IMR-90 (cell line): ENCODE results near the gene KANSL3. TPM values are rescaled to one million over a fixed set of nuclear protein-coding genes. Genes with fewer than 3 reads are reported as not detected.

Experiments
- ATAC-seq: fragments of 200-7000 bp; cut with Tn5 transposase; 2 replicates; pipeline ENCODE4 v1.9.1; 2020; ENCODE audit warnings: low read depth, mild to moderate bottlenecking, moderate library complexity
- BruUV-seq: library from RNA; stranded (reverse); fragments of 400-500 nt; replicated peaks from 2 replicates; lab custom pipeline; 2021; lab: Mats Ljungman, UMichigan
- CTCF ChIA-PET: fragments of 300-600 bp; formaldehyde crosslinking; extraction: SDS; loops from one replicate; lab custom pipeline; 2021; ENCODE audit warnings: antibody characterized with exemption; lab: Yijun Ruan, JAX
- POLR2A ChIA-PET: fragments of 300-600 bp; sonication (Branson Sonifier 250); formaldehyde crosslinking; loops from one replicate; lab custom pipeline; 2022; ENCODE audit warnings: antibody characterized with exemption; ENCODE audit not compliant: unreplicated experiment; lab: Charles Lee
- DNase-seq: peaks from one replicate; pipeline ENCODE4 v3.0.0; 2013
- H2AFZ ChIP-seq: replicated peaks from 2 replicates; pipeline ENCODE3; 2013; ENCODE audit warnings: low read length, mild to moderate bottlenecking; ENCODE audit not compliant: poor library complexity
- H2AK5ac ChIP-seq: 2 replicates; pipeline ENCODE4 v1.6.1; 2013; ENCODE audit warnings: low read depth, low read length, inconsistent platforms
- H2AK9ac ChIP-seq: replicated peaks from 2 replicates; pipeline ENCODE3; 2013; ENCODE audit warnings: mild to moderate bottlenecking, low read depth, low read length, moderate library complexity; ENCODE audit not compliant: poor library complexity
- H2BK120ac ChIP-seq: 2 replicates; pipeline ENCODE4 v1.6.1; 2013; ENCODE audit warnings: low read depth, low read length, inconsistent platforms
- H2BK15ac ChIP-seq: 3 replicates; pipeline ENCODE4 v1.6.1; 2013; ENCODE audit warnings: low read depth, low read length, inconsistent platforms
- H2BK20ac ChIP-seq: 2 replicates; pipeline ENCODE4 v1.6.1; 2013; ENCODE audit warnings: low read depth, mild to moderate bottlenecking, inconsistent platforms, low read length, moderate library complexity
- H2BK5ac ChIP-seq: 2 replicates; pipeline ENCODE4 v1.6.1; 2013; ENCODE audit warnings: mild to moderate bottlenecking, low read depth, low read length, inconsistent platforms; ENCODE audit not compliant: poor library complexity, severe bottlenecking
- H3K14ac ChIP-seq: replicated peaks from 2 replicates; pipeline ENCODE4 v1.6.1; 2013; ENCODE audit warnings: low read depth, low read length, inconsistent platforms
- H3K18ac ChIP-seq: 2 replicates; pipeline ENCODE4 v1.6.1; 2013; ENCODE audit warnings: low read depth, low read length, control low read depth
- H3K23ac ChIP-seq: 2 replicates; pipeline ENCODE4 v1.6.1; 2013; ENCODE audit warnings: low read depth, low read length, inconsistent platforms
- H3K27ac ChIP-seq: 2 replicates; pipeline ENCODE4 v1.5.1; 2013; ENCODE audit warnings: mild to moderate bottlenecking, control low read depth, low read length; ENCODE audit not compliant: insufficient read depth
- H3K27me3 ChIP-seq: 2 replicates; pipeline ENCODE4 v1.6.1; 2013; ENCODE audit warnings: low read length; ENCODE audit not compliant: control insufficient read depth, insufficient read depth
- H3K36me3 ChIP-seq: 2 replicates; pipeline ENCODE4 v1.6.1; 2013; ENCODE audit warnings: low read length, mixed read lengths; ENCODE audit not compliant: control insufficient read depth, insufficient read depth
- H3K4ac ChIP-seq: 2 replicates; pipeline ENCODE4 v1.6.1; 2013; ENCODE audit warnings: low read depth, low read length, inconsistent platforms
- H3K4me1 ChIP-seq: 2 replicates; pipeline ENCODE4 v1.6.1; 2013; ENCODE audit warnings: low read length, mixed read lengths; ENCODE audit not compliant: control insufficient read depth, insufficient read depth
- H3K4me2 ChIP-seq: 2 replicates; pipeline ENCODE4 v1.6.1; 2013; ENCODE audit warnings: low read depth, mild to moderate bottlenecking, control low read depth, low read length, moderate library complexity
- H3K4me3 ChIP-seq: 2 replicates; pipeline ENCODE4 v1.5.1; 2013; ENCODE audit warnings: low read depth, mild to moderate bottlenecking, control low read depth, low read length, moderate library complexity; ENCODE audit not compliant: insufficient read depth
- H3K56ac ChIP-seq: 2 replicates; pipeline ENCODE4 v1.6.1; 2013; ENCODE audit warnings: low read length, inconsistent platforms; ENCODE audit not compliant: insufficient read depth; ENCODE audit errors: extremely low read depth
- H3K79me1 ChIP-seq, 2 experiments: 2 replicates each; pipeline ENCODE4 v1.6.1; 2013; ENCODE audit warnings: low read length in 2 of 2, inconsistent platforms in 1 of 2, low read depth in 1 of 2
- H3K9ac ChIP-seq: 2 replicates; pipeline ENCODE4 v1.6.1; 2013; ENCODE audit warnings: low read depth, low read length, control low read depth
- H3K9me1 ChIP-seq: 2 replicates; pipeline ENCODE4 v1.6.1; 2013; ENCODE audit warnings: low read length, inconsistent platforms; ENCODE audit not compliant: insufficient read depth
- H3K9me3 ChIP-seq: 2 replicates; pipeline ENCODE4 v1.6.1; 2013; ENCODE audit warnings: low read length; ENCODE audit not compliant: control insufficient read depth, insufficient read depth
- H4K20me1 ChIP-seq: 2 replicates; pipeline ENCODE4 v1.6.1; 2013; ENCODE audit warnings: low read length, inconsistent platforms; ENCODE audit not compliant: insufficient read depth
- H4K5ac ChIP-seq: 2 replicates; pipeline ENCODE4 v1.6.1; 2013; ENCODE audit warnings: mild to moderate bottlenecking, low read depth, low read length, control low read depth
- H4K8ac ChIP-seq, 2 experiments: 2 replicates each; pipeline ENCODE4 v1.6.1; 2013; ENCODE audit warnings: low read depth in 2 of 2, low read length in 2 of 2, control low read depth in 1 of 2, inconsistent platforms in 1 of 2
- H4K91ac ChIP-seq: 2 replicates; pipeline ENCODE4 v1.6.1; 2013; ENCODE audit warnings: low read depth, low read length, inconsistent platforms; ENCODE audit not compliant: insufficient read depth
- CEBPB ChIP-seq: IDR thresholded peaks from 2 replicates; pipeline ENCODE4 v1.6.1; 2012; ENCODE audit warnings: low read depth, low read length, improper control_type of control experiment
- CHD1 ChIP-seq: IDR thresholded peaks from 2 replicates; pipeline ENCODE4 v1.6.1; 2012; ENCODE audit warnings: low read depth, low read length, improper control_type of control experiment
- CTCF ChIP-seq: conservative IDR thresholded peaks from 2 replicates; pipeline ENCODE4 v1.5.1; 2012; ENCODE audit warnings: mild to moderate bottlenecking, low read depth, low read length, improper control_type of control experiment
- ELK1 ChIP-seq: fragments of 150-350 bp; IDR thresholded peaks from 2 replicates; pipeline ENCODE4 v1.6.1; 2016; ENCODE audit warnings: low read depth, mild to moderate bottlenecking, low read length, moderate library complexity, borderline replicate concordance
- FOS ChIP-seq: fragments of 150-350 bp; IDR thresholded peaks from 2 replicates; pipeline ENCODE4 v1.6.1; 2016; ENCODE audit warnings: low read depth, low read length
- MAFK ChIP-seq: IDR thresholded peaks from 2 replicates; pipeline ENCODE4 v1.6.1; 2012; ENCODE audit warnings: low read depth, low read length, improper control_type of control experiment
- NFE2L2 ChIP-seq: fragments of 150-350 bp; IDR thresholded peaks from 2 replicates; pipeline ENCODE4 v1.6.1; 2016; ENCODE audit warnings: low read depth, mild to moderate bottlenecking, low read length
- POLR2A ChIP-seq: IDR thresholded peaks from 2 replicates; pipeline ENCODE4 v1.6.1; 2012; ENCODE audit warnings: mild to moderate bottlenecking, low read depth, low read length
- RAD21 ChIP-seq: IDR thresholded peaks from 2 replicates; pipeline ENCODE4 v1.6.1; 2012; ENCODE audit warnings: low read length, improper control_type of control experiment
- RFX5 ChIP-seq: IDR thresholded peaks from 2 replicates; pipeline ENCODE4 v1.8.0; 2012; ENCODE audit warnings: low read depth, mild to moderate bottlenecking, low read length, moderate library complexity
- WGBS, 2 experiments: methylation state at CpG; one replicate each; pipeline versions ENCODE4 v1.1.5 to v1.1.7; 2013; ENCODE audit warnings: missing lambda C conversion rate in 2 of 2; ENCODE audit not compliant: insufficient read length in 1 of 2; ENCODE audit errors: extremely low coverage in 2 of 2; 5-methylcytosine and 5-hydroxymethylcytosine counted together
- dilution Hi-C: fragments of 300-500 bp; cut with HindIII; formaldehyde crosslinking; loops from one replicate; pipeline ENCODE4 v1.14.3; 2018; ENCODE audit warnings: low sequenced_read_pairs; ENCODE audit not compliant: unreplicated experiment
- in situ Hi-C: fragments of 300-500 bp; cut with MboI; formaldehyde crosslinking; loops from 3 replicates; pipeline ENCODE4 v1.14.3; 2019; ENCODE audit warnings: low sequenced_read_pairs, inconsistent platforms, mixed read lengths
- intact Hi-C: fragments of 100-400 bp; cut with micrococcal nuclease; formaldehyde crosslinking; loops from 2 replicates; pipeline ENCODE4 v1.10.0; 2022
- polyA plus RNA-seq, 3 experiments: library from polyadenylated mRNA; depleted of rRNA; stranded (reverse); fragments of >200 nt; gene quantifications; 2 replicates each; pipeline ENCODE4 v1.2.3, GENCODE V29; 2012; ENCODE audit warnings: low replicate concordance in 1 of 3
- total RNA-seq: library from RNA; depleted of rRNA; stranded (reverse); fragments of >200 nt; gene quantifications from 2 replicates; pipeline ENCODE4 v1.2.3, GENCODE V29; 2012
- TF ChIP-seq, protein P1 (sequence below): fragments of 150-350 bp; IDR thresholded peaks from 2 replicates; pipeline ENCODE4 v1.6.1; 2017; ENCODE audit warnings: mild to moderate bottlenecking, antibody characterized with exemption, low read length, low read depth

Gene KANSL3
- total and polyA plus RNA-seq, 2 of the 4 experiments (the other 2 are of a cell fraction), result 22.2 to 26.3 TPM

DNA sequence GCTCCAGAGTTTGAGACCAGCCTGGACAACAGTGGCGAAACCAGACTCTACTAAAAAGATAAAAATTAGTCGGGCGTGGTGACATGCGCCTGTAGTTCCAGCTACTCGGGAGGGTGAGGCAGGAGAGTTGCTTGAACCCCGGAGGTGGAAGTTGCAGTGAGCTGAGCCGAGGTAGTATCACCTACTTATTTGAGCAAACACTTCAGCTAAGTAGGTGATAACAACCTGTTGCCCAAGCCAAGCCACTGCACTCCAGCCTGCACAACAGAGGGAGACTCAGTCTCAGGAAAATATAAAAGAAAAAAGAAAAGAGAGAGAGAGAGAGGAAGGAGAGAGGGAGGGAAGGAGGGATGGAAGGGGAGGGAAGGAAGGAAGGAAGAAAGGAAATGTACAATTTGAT is 25.7 kb upstream of the KANSL3 start:
- Histone ChIP-seq H3K4me2 (no peak overlapping the region), H3K4ac (no peak overlapping the region), H3K56ac (no peak overlapping the region), H2BK20ac (no peak overlapping the region), H2AK5ac (no peak overlapping the region), H3K9me1 (peaks cover 7% of the 10 kb centered on the region), H3K4me1 (peaks cover 4% of the 10 kb centered on the region), H3K18ac (no peak overlapping the region), H2AFZ (no peak overlapping the region), H4K20me1 (no peaks in the 10 kb centered on the region), H3K9me3 (no peaks in the 10 kb centered on the region), H4K91ac (no peak overlapping the region), H4K5ac (no peak overlapping the region), H3K4me3 (no peak overlapping the region), H2BK5ac (no peak overlapping the region), H3K79me1 (0 out of 4 replicates have a peak, but pooled peaks cover 0 to 5% of the 10 kb centered on the region in 2 experiments), H2BK15ac (no peak overlapping the region), H3K23ac (no peak overlapping the region), H4K8ac (no peak overlapping the region), H3K27me3 (no peaks in the 10 kb centered on the region), H2BK120ac (no peak overlapping the region), H2AK9ac (no peak overlapping the region), H3K9ac (no peak overlapping the region), H3K36me3 (no peaks in the 10 kb centered on the region), H3K27ac (no peak overlapping the region), H3K14ac (no peak overlapping the region)
- TF ChIP-seq, protein P1, sequence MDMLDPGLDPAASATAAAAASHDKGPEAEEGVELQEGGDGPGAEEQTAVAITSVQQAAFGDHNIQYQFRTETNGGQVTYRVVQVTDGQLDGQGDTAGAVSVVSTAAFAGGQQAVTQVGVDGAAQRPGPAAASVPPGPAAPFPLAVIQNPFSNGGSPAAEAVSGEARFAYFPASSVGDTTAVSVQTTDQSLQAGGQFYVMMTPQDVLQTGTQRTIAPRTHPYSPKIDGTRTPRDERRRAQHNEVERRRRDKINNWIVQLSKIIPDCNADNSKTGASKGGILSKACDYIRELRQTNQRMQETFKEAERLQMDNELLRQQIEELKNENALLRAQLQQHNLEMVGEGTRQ, result no peak
- TF ChIP-seq NFE2L2 (no peak), ELK1 (no peak), CTCF (no peak), RAD21 (no peak), CEBPB (no peak), CHD1 (no peak), RFX5 (no peak), MAFK (no peak), POLR2A (no peak), FOS (no peak)
- CTCF ChIA-PET, result no interaction called here
- in situ Hi-C loops (no loop called here), intact Hi-C loops (no loop called here), dilution Hi-C loops (no loop called here)
- POLR2A ChIA-PET, result interaction anchor here (0.6 kb wide), 1 partner anchor 30 kb away, joined by 4 read pairs; no protein-coding TSS in a partner anchor
- ATAC-seq (no peak), DNase-seq (no peak)
- no TSS peak for BruUV-seq
- 80% methylated on average over 1 of the region's 7 CpGs; no CpG with 5 or more reads in 1 of the 2 experiments for WGBS, 2 experiments
